Osteoblast (primary cell): Measurements from ENCODE around the gene ZNF524. TPM values are rescaled to one million over a fixed set of nuclear protein-coding genes. Genes with fewer than 3 reads are reported as not detected.

ENCODE experiments used
- DNase-seq: peaks from one replicate; pipeline ENCODE4 v3.0.0; 2011; ENCODE audit warnings: low spot score, mixed read lengths; ENCODE audit not compliant: insufficient read length; ENCODE audit errors: missing footprints
- H2AFZ ChIP-seq: 2 replicates; pipeline ENCODE4 v1.6.0; 2011; ENCODE audit warnings: mild to moderate bottlenecking, low read length
- H3K27ac ChIP-seq: 2 replicates; pipeline ENCODE4 v1.5.1; 2011; ENCODE audit warnings: mild to moderate bottlenecking, low read depth, low read length, moderate library complexity
- H3K27me3 ChIP-seq: 2 replicates; pipeline ENCODE4 v1.6.0; 2012; ENCODE audit warnings: mild to moderate bottlenecking, control low read depth, inconsistent platforms, low read length, moderate library complexity; ENCODE audit not compliant: insufficient read depth
- H3K36me3 ChIP-seq: 2 replicates; pipeline ENCODE4 v1.5.1; 2011; ENCODE audit warnings: mild to moderate bottlenecking, low read length, control low read depth, moderate library complexity; ENCODE audit not compliant: insufficient read depth
- H3K4me1 ChIP-seq: 2 replicates; pipeline ENCODE4 v1.5.1; 2011; ENCODE audit warnings: mild to moderate bottlenecking, low read length, control low read depth, moderate library complexity; ENCODE audit not compliant: insufficient read depth
- H3K4me2 ChIP-seq: 2 replicates; pipeline ENCODE4 v1.6.0; 2011; ENCODE audit warnings: mild to moderate bottlenecking, low read length; ENCODE audit not compliant: insufficient read depth
- H3K4me3 ChIP-seq: fragments of 200-600 bp; sonication (generic); 3 replicates; pipeline ENCODE4 v1.5.1; 2012; ENCODE audit warnings: mild to moderate bottlenecking, low read length, inconsistent platforms; ENCODE audit not compliant: insufficient read depth
- H3K79me2 ChIP-seq: 2 replicates; pipeline ENCODE4 v1.6.0; 2012; ENCODE audit warnings: mild to moderate bottlenecking, low read length, control low read depth, inconsistent platforms; ENCODE audit not compliant: insufficient read depth
- H3K9me3 ChIP-seq: 2 replicates; pipeline ENCODE4 v1.5.1; 2011; ENCODE audit warnings: low read depth, low read length, control low read depth
- H4K20me1 ChIP-seq: 2 replicates; pipeline ENCODE4 v1.6.0; 2012; ENCODE audit warnings: mild to moderate bottlenecking, low read length, control low read depth; ENCODE audit not compliant: insufficient read depth
- CTCF ChIP-seq: IDR thresholded peaks from 2 replicates; pipeline ENCODE4 v1.5.1; 2011; ENCODE audit warnings: mild to moderate bottlenecking, low read depth, low read length, moderate library complexity; ENCODE audit errors: extremely low read depth
- total RNA-seq: library from RNA; depleted of rRNA; stranded (reverse); fragments of >200 nt; gene quantifications from 2 replicates; pipeline ENCODE4 v1.2.3, GENCODE V29; 2012

ZNF524 gene
- total RNA-seq, 1 donor, result 11.2 TPM

DNA sequence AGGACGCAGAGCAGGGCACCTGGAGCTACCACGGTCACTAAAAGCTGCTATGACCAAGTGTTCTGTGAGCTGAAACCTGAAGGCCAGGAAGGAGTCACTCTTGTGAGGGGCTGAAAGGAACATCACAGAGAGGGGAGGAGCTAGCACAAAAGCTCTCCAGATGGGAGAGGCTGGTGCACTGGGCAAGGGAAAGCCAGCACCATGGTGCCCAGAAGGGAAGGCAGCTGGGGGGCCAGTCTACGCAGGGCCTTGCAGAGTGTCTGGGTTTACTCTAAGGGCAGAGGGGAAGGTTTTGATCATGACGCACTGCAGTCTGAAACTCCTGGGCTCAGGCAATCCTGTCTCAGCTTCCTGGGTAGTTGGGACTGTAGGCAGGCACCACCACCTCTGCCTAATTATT is 36.6 kb downstream of the ZNF524 start:
- TF ChIP-seq CTCF, result no peak
- Histone ChIP-seq H3K4me2 (peak overlapping the region; percentile 93), H3K27ac (peak overlapping the region; percentile 99), H4K20me1 (peaks cover 7% of the 10 kb centered on the region), H2AFZ (no peak overlapping the region), H3K4me3 (peak overlapping the region; percentile 97), H3K9me3 (no peaks in the 10 kb centered on the region), H3K79me2 (peaks cover 45% of the 10 kb centered on the region), H3K4me1 (peaks cover 21% of the 10 kb centered on the region), H3K36me3 (no peaks in the 10 kb centered on the region), H3K27me3 (no peaks in the 10 kb centered on the region)
- DNase-seq, result peak; percentile 69

GRCh38 chr19:55637534-55637933 is 37.4 kb downstream of the ZNF524 start:
- peak; percentile 11 for DNase-seq
- peaks cover 45% of the 10 kb centered on the region for H3K79me2 ChIP-seq
- TF ChIP-seq CTCF, result no peak
- H3K36me3 ChIP-seq, result no peaks in the 10 kb centered on the region
- H3K27ac ChIP-seq, result no peak overlapping the region
- peaks cover 7% of the 10 kb centered on the region for H4K20me1 ChIP-seq
- no peaks in the 10 kb centered on the region for H3K27me3 ChIP-seq
- H3K9me3 ChIP-seq, result no peaks in the 10 kb centered on the region
- peaks cover 21% of the 10 kb centered on the region for H3K4me1 ChIP-seq
- H2AFZ ChIP-seq, result no peak overlapping the region
- H3K4me3 ChIP-seq, result no peak overlapping the region
- H3K4me2 ChIP-seq, result no peak overlapping the region

DNA sequence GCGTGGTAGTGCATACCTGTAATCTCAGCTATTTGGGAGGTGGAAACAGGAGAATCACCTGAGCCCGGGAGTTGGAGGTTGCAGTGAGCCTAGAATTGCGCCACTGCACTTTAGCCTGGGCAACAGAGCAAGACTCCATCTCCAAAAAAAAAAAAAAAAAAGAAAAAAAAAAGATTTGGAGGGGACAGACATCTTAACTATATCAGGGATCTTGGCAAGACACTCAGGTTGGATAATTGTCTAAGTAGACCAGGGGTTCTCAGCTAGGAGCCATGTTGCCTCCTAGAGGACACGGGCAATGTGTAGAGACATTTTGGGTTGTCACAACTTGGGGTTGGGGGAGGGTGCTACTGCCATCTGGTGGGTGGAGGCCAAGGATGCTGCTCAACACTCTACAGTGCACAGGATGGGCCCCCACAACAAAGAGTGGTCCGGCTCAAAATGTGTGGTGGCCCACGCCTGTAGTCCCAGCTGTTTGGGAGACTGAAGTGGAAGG is 38.8 kb downstream of the ZNF524 start:
- Histone ChIP-seq H3K9me3 (no peaks in the 10 kb centered on the region), H3K27me3 (no peaks in the 10 kb centered on the region), H4K20me1 (peaks cover 7% of the 10 kb centered on the region), H3K79me2 (peaks cover 51% of the 10 kb centered on the region), H3K4me3 (no peak overlapping the region), H3K4me2 (no peak overlapping the region), H3K27ac (no peak overlapping the region), H3K36me3 (no peaks in the 10 kb centered on the region), H2AFZ (no peak overlapping the region), H3K4me1 (peaks cover 28% of the 10 kb centered on the region)
- peak; percentile 82 for DNase-seq
- TF ChIP-seq CTCF, result peak; percentile 51

GRCh38 chr19:55640043-55640576 is 40.0 kb downstream of the ZNF524 start:
- H4K20me1 ChIP-seq, result peaks cover 7% of the 10 kb centered on the region
- H3K27me3 ChIP-seq, result no peaks in the 10 kb centered on the region
- peak overlapping the region; percentile 81 for H2AFZ ChIP-seq
- peak; percentile 54 for TF ChIP-seq CTCF
- peak; percentile 96 for DNase-seq
- H3K79me2 ChIP-seq, result peaks cover 58% of the 10 kb centered on the region
- peak overlapping the region; percentile 80 for H3K27ac ChIP-seq
- H3K4me2 ChIP-seq, result peak overlapping the region; percentile 98
- H3K36me3 ChIP-seq, result peaks cover 9% of the 10 kb centered on the region
- no peaks in the 10 kb centered on the region for H3K9me3 ChIP-seq
- peaks cover 37% of the 10 kb centered on the region for H3K4me1 ChIP-seq
- H3K4me3 ChIP-seq, result peak overlapping the region; percentile 85
